Left cardiac atrium (tissue), 4 donors: ENCODE measurements around the gene NSG2. TPM values are rescaled to one million over a fixed set of nuclear protein-coding genes. Genes with fewer than 3 reads are reported as not detected.
"Not testable (repeated sequence)": the region's sequence is repeated elsewhere in the genome, so short reads cannot be mapped to it uniquely, and the experiment has no call there.

Source experiments
- ATAC-seq, 2 donors: fragments of 200-7000 bp; cut with Tn5 transposase; one replicate each; pipeline ENCODE4 v1.9.1; 2020; ENCODE audit warnings: mild to moderate bottlenecking in 2 of 2, moderate library complexity in 2 of 2
- DNase-seq: peaks from one replicate; pipeline ENCODE4 v3.0.0-alpha.2; 2020
- intact Hi-C, 2 donors: fragments of 100-400 bp; cut with DNase I; formaldehyde crosslinking; loops; one replicate each; pipeline versions ENCODE4 v1.14.1 to v1.15.1; 2022 to 2023
- long read RNA-seq: library from polyadenylated mRNA; unstranded; transcript quantifications from one replicate; pipeline ENCODE4 v2.0.0, GENCODE V29; 2021
- total RNA-seq, 2 donors: library from RNA; stranded (reverse); fragmentation: NEBNext Ultra II Directional; extraction: Animal tissue kit (Norgen Biotek cat#: 25700); gene quantifications; one replicate each; pipeline ENCODE4 v1.2.1, GENCODE V29; 2021
- donor health status: DM: no; HTN: yes; CAD: no.
- donor health status: DM: no; HTN: yes; CAD: no; lungs with severe emphysema.
- donor health status: DM: yes; HTN: yes; CAD: no.
- donor health status: Dilated cardiomyopathy.

NSG2 gene
- total RNA-seq = under 1 TPM in 1 of 2 donors, not detected in 1; 0.63 TPM
- long read RNA-seq, partial matches to known transcripts = 0 of 1 reads
- long read RNA-seq, other reads (novel, unspliced or antisense) = 1 of 1 reads

DNA sequence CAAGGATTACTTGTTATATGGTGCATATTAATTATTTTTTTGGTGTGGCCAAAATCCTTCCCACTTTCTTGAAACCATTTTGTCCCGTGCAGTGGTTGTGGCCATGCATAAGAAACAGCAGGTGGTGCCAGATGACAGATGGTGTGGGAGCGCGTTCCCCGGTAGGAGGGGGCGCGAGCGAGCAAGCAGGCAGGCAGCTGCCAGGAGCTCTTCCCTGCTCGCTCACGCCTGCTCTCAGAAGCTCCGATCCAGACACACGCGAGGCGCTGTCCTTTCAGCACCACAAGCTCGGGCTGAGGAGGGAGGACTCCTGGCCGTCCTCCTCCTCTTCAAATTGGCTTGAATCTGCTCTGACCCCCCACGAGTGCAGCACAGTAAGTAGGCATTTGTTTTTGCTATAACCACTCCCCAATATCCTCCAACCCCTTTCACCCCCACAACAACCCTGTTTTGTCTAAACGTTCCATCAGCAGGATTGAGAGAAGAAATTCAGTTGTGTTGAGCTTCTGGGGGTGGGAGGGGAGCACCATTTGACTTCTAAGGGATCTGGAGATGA lies at the start of gene NSG2:
Gene NSG2 (plus strand): TSS at position 237 of the 556 bp plus-strand sequence. CDS start 1,050 bp downstream, outside the sequence.
- intact Hi-C loops = loop anchor here in 1 of 2 donors (2.0 kb wide), 1 partner anchor 269 kb away; no protein-coding TSS in a partner anchor
- DNase-seq (peak; percentile 84), ATAC-seq (peak; percentile 99 to 100)

DNA sequence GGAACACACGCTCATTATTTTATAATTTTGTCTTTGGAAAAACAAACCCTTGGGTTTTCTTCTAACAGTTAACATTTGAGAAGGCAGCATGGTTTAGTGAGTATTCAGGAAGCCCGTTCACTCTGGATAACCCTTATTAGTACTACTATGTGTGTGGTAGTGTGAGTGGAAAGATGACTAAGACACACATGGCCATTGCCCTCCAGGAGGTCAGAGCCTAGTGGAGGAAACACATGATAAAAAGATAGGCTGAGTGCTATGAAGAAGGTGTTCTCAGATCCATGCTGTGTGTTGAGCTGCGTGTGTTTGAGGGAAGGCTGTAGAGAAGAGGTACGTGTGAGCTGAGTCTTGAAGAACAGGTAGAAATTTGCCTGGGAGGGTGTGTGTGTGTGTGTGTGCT lies 48.2 kb upstream of the NSG2 start:
- ATAC-seq (no peak), DNase-seq (no peak)
- intact Hi-C loops = no loop called here

DNA sequence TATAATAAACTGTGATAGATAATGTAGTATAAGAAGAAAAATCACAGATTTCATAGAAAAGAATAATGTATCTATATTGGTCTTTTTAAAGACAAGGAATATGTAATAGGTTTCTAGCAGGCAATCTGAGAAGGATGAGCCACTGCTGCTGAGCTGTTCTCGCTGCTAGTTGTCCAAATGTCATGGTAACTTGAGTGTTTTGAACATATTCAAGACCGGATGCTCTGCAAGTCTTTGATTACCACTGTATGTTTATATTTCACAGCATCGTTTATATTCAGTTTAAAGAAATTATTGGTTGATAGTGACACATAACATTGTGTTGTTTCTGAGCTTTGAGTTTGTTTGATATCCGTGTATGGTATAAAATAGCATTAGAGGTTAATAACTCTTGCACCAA lies 47.0 kb upstream of the NSG2 start:
- intact Hi-C loops = no loop called here
- ATAC-seq (no peak), DNase-seq (no peak)

DNA sequence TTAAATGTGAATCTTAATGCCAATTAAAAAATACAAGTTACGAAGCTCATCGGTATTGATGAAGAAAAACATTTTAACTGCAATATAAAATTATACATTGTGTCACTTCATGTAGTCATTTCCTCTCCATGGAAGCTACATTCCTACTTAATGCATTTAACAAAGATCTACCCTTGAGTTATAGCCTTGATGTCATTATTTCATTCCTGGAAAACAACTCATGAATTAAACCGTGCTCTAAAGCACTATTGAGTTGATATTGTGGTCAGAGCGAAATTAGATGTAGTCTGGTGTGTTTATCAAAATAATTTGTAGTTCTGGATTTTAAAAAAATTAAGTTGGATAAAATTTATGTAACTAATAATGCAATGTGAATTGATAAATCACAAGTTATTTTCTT lies 45.4 kb upstream of the NSG2 start:
- no peak for DNase-seq
- intact Hi-C loops = no loop called here

DNA sequence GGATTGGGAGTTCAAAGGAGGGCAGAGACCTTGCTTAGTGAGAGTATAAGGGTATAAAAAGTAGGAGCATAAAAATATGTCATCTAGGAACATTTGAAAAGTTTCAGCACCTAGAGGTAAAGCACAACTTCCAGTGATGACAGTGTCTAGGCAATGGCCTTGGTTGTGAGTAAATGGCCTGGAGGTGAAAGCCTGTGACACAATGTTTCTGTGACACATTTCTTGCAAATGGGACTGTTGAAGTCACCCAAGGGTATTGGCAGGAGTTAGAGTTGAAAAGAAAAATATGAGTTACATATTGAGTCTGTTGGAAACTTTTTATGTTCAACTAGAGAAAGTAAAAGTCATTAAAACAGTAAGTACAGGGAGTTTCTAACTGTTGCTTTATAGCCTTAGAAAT lies 41.7 kb upstream of the NSG2 start:
- no peak for ATAC-seq
- no peak for DNase-seq
- intact Hi-C loops = no loop called here

More for the DNA sequence above, 45.4 kb upstream of the NSG2 start:
- no peak for ATAC-seq

DNA sequence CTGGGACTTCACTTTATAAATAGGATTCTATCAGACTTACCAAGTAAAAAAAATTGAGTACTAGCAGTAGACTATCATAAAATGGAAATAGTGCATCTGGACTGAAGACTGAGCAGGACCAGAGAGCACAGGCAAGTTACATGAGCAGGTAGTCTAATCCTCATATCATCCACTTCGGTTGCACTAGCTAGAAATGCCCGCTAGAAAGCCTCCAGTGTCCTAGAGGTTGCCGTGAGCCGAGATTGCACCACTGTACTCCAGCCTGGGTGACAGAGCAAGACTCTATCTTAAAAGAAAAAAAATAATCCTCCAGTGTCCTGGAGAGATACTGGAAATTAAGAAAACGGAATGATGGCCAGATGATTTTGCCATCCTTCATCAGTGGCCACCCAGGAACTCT lies 36.6 kb upstream of the NSG2 start:
- ATAC-seq (no peak), DNase-seq (no peak)
- intact Hi-C loops = no loop called here

DNA sequence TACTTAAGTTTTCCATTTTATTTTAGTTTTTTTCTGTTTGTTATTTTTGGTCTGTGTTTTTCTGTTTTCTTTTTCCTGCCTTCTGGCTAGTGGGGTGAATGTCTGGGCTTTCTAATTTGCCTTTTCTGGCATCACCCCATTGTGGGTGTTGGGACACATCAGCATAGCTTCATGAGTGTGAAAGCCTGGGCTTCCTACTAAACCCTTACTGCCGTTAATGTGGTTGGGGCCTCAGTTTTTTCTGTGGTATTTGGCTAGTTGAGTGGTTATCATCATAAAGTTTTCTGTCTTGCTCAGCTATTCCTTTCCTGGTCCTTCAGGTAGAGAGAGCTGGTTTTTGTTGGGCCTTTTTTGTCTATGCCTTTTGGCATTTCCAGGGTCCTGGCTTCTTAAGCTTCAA lies 35.1 kb upstream of the NSG2 start:
- intact Hi-C loops = no loop called here
- no peak for ATAC-seq
- DNase-seq = no peak

DNA sequence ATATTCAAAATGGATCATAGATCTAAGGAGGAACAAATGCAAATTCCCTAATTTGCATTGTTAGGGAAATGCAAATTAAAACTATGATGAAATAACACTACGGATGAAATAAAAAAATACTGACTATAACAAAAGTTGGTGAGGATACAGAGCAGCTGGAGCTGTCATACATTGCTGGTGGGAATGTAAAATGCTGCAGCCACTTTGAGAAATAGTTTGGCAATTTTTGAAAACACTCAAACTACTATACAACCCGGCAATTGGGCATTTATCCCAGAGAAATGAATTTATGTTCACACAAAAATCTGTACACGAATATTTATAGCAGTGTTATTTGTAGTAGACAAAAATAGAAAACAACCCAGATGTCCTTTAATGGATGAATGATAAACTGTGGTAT lies 34.1 kb upstream of the NSG2 start:
- no peak for DNase-seq
- ATAC-seq = no peak
- intact Hi-C loops = no loop called here

DNA sequence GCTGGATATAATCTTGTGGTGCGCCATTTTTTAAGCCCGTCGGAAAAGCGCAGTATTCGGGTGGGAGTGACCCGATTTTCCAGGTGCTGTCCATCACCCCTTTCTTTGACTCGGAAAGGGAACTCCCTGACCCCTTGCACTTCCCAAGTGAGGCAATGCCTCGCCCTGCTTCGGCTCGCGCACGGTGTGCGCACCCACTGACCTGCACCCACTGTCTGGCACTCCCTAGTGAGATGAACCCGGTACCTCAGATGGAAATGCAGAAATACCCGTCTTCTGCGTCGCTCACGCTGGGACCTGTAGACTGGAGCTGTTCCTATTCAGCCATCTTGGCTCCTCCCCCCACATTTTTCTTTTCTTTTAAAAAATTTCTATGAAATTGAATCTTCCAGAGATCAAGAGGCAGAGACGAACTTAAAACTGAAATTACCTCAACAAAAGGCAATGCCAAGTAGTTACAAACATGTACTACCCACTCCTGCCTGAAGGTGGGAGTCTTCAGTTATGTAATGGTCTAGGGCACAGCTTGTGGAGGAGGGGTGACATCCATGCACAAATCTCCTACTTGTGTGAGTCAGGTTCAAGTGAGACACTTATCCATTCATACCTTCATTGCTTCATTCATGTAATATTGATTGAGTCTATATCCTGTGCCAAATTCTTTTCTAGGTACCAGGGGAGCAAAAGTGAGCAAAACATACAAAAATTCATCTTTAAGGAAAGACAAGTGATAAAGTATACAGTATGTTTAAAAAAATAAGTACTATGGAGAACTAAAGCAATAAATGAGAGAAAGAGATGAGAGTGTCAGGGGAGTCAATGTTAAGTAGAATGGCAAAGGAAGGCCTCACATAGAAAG lies 25.2 kb upstream of the NSG2 start:
- intact Hi-C loops, DNase-seq, ATAC-seq: not testable (repeated sequence)

DNA sequence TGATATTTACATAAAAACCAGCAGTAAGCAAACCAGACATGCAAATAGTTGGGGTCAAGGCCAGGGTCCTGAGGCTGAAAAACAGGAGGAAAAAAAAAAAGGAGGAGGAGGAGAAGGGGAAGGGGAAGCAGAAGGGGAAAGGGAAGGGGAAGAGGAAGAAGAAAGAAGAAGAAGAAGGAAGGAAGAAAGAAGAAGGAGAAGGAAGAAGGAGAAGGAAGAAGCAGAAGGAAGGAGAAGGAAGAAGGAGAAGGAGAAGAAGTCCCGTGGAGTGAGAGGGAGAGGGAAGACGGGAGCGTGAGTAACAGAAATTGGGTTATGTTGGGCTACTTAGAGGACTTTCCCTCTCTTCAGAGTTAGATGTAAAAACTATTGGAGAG lies 24.6 kb upstream of the NSG2 start:
- ATAC-seq (no peak), DNase-seq (no peak)
- intact Hi-C loops = no loop called here

DNA sequence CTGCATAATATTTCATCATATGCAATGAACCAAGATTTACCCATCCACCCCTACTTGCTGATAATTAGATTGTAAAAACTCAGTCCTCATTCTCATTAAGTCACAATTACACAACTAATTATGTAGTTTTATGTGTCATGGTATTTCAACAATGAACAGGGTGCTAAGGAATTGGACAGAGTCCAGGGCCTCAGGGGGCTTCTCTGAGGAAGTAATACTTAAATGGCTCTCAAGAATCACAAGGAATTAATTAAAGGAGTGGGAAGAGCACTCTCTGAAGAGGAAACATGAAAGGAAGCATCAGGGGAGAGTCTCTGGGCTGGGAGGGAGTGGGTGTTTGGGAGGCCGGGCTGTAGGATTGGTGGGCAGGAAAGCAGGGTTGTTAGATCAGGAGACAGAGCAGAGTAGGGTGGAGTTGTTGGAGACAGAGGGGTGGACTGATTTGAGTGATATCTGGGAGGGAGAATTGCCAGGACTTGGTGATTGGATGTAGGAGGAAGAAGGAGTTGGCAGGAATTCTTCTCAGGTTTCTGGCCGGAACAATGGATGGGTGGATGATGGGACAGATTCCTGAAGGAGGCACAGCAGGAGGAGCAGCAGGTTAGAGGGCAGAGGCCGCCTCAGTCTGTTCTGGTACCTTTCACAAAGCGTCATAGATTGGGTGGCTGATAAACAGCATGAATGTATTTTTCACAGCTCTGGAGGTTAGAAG lies 23.0 kb upstream of the NSG2 start:
- intact Hi-C loops = no loop called here
- ATAC-seq (no peak), DNase-seq (no peak)

DNA sequence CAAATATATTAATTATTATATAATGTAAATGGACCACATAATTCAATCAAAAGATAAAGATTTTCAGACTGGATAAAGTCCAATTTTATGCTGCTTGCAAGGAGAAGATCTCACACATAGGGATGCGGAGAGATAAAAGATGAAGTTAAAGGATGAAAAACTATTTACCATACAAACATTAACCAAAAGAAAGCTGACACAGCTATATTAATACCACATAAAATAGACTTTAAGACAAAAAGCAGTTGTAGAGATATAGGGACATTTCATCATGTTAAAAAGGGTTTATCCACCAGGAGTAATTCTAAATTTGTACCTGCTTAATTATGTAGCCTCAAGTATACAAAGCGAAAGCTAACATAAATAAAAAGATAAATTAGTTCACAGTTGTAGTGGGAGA lies 15.2 kb upstream of the NSG2 start:
- DNase-seq (no peak), ATAC-seq (no peak)
- intact Hi-C loops = no loop called here

DNA sequence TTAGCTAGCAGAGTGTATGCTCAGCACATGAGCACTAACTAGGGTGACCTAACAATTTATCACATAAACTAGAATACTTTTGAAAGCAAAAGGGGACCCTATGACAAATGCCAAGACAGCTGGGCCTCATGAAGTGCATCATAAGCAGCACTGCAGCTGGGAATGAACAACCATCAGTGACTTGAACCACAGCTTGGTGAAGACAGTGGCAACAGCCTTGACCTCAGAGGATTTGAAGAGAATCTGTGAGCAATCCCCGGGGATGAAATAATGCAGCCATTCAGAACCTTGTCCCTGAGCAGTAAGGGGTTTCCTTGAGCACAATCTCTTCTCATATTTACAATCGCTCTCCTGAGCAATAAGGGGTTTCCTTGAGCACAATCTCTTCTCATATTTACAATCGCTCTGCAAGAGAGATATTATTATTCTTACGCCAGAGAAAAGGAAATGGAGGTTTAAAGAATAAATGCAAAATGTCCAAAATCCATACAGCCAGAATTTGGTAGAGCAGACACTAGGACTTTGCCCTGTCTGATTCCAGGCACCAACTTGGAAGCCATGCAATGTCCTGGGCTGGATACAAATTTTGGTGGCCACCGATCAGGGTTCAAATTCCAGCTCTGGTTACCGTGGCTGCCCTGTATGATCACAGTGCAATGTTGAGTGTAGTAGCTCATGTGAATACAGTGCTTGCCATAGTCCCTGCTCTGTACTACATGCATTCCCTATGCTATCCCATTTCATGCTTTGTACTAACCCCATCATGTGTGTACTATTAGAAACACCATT lies 846 bp upstream of the NSG2 start:
- intact Hi-C loops = loop anchor here (1.0 to 2.0 kb wide), 2 partner anchors 268 to 270 kb away; no protein-coding TSS in a partner anchor
- no peak for ATAC-seq
- no peak for DNase-seq

DNA sequence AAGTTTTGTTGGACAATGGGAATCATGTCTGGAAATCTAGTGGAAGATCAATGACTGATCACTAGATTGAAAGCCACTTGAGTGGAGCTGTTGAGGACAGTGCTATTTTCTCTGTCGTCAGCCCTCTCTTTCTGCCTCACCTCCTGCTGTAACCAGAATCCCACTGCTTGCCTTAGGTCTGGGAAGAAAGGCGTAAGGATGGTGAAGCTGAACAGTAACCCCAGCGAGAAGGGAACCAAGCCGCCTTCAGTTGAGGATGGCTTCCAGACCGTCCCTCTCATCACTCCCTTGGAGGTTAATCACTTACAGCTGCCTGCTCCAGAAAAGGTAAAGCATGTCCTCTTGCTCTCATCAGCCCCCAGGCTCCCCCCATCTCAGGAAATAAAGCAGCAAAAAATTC lies 1.1 kb downstream of the NSG2 start:
- intact Hi-C loops = no loop called here
- DNase-seq (no peak), ATAC-seq (no peak)

DNA sequence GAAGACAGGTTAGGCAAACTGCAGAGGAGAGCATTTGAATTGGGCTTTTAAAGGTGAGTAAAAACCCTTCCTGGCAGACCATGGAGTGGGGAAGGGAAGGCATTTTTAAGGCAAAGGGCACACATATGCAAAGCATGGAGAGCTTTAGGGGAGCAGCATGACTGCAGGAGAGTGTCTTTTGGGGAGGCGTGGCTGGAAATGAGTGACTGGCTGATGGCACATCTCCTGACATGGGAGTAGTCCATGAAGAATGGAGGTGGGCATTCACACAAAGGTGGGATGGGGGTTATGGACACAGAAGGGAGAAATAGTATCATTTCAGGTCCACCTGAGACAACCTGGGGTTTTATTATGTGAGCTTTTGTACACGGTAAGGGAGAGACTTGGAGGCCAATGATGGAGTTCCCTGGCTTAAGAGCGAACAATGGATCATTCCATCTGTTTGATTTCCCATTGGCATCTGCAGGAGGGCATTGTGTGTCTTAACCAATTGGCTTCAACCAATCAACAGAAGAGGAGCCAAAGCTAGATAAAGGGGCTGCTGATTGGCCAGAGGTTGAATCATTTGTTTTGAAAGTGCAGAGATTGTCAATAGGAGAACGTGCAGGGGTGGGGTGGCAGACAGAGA lies 2.1 kb downstream of the NSG2 start:
- DNase-seq (no peak), ATAC-seq (no peak)
- intact Hi-C loops = no loop called here

DNA sequence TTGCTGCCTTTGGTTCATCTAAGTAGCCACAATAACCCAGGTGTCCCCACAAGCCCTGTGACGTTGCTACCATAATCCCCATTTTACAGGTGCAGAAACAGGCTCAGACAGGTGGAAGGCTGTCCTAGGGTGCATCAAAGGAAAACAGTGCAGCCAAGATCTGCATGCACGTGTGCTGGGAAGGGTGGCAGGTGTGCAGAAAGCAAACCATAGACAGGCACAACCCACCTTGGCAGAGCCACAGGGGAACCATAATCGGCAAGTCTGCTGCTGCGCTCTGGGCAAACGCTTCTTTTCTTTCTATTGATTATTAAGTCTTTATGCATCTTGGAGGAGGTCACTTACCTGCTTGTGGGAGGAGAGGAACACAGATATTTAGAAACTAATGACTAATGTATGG lies 7.1 kb downstream of the NSG2 start:
- no peak for DNase-seq
- intact Hi-C loops = no loop called here
- ATAC-seq = no peak

DNA sequence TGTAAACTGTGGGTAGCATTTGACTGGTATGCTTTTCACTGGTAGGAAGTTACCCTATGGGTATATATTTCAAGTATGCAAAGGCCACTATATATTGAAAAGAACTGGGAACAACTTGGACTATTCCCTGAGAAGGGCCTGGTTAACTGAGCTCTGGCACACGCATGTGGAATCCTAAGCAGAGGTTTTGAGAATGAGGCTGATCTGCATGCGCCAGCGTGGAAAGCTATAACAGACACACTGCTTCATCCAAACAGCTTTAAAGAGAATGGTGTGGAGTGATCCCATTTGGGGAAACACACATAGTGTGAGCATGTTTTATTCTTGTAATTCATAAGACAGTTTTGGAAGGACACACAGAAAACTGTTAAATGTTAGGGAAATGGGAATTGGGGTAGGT lies 8.4 kb downstream of the NSG2 start:
- DNase-seq = no peak
- ATAC-seq = no peak
- intact Hi-C loops = no loop called here

DNA sequence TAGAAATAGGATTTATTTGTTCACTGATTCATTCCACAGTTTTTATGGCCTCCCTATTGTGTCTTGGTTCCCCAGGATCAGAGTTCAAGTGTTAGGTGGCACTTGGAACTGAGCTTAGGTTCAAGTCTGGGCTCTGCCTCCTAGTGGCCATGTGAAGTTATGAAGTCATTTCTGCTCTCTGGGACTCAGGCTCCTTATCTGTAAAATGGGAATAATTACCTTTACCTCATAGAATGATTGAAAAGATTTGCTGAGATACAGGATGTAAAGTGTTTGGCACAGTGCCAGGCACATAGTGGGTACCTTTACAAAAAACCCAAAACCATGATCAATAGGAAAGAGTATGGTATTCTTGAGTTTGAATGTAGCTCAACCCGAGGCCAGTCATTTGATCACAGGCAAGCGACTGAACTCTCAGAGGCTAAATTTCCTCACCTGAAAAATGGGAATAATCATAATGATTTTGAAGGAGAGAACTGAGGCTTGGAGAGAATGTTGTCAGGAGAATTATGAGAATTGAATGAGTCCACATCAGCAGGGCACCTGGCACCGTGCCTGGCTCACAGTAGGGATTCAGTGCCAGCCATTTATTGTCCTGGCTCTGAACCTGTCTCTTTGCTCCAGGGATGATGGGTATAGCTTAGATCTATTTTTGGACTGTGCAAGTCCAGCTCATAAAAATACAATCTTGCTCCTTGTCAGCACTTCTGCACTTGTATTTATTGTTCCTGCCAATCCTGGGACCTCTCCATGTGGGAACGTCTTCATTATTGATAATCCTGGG lies 10.8 kb downstream of the NSG2 start:
- ATAC-seq (peak in 1 of 2 donors; percentile 44), DNase-seq (no peak)
- intact Hi-C loops = no loop called here
